Gastroesophageal sphincter (tissue), 4 donors: ENCODE data around the gene LAMTOR5. TPM values are rescaled to one million over a fixed set of nuclear protein-coding genes. Genes with fewer than 3 reads are reported as not detected.
A peak's percentile ranks its signal among the peaks of the same experiment; 100 is the strongest.
"Not testable (repeated sequence)": the region's sequence is repeated elsewhere in the genome, so short reads cannot be mapped to it uniquely, and the experiment has no call there.

Experiments
- ATAC-seq: fragments of 150-250 bp; one replicate; pipeline ENCODE4 v1.9.1; 2016; ENCODE audit warnings: mild to moderate bottlenecking, moderate library complexity
- H3K27ac ChIP-seq, 4 donors: fragments of 200-600 bp; sonication (generic) in 3 of 4; 1 replicate in 3 of 4; 2 replicates in 1 of 4; pipeline ENCODE4 v1.5.1; 2016 to 2019
- H3K27me3 ChIP-seq: fragments of 200-600 bp; sonication (generic); one replicate; pipeline ENCODE4 v1.5.1; 2019
- H3K36me3 ChIP-seq, 2 donors: fragments of 200-600 bp; sonication (generic); one replicate each; pipeline ENCODE4 v1.5.1; 2019; ENCODE audit warnings: control low read depth in 1 of 2
- H3K4me1 ChIP-seq, 3 donors: fragments of 200-600 bp; sonication (generic); 1 replicate in 2 of 3; 2 replicates in 1 of 3; pipeline ENCODE4 v1.5.1; 2016 to 2019; ENCODE audit warnings: control low read depth in 2 of 3
- H3K4me3 ChIP-seq, 2 donors: fragments of 200-600 bp; sonication (generic); one replicate each; pipeline ENCODE4 v1.5.1; 2019; ENCODE audit warnings: mild to moderate bottlenecking in 1 of 2, moderate library complexity in 1 of 2
- H3K9me3 ChIP-seq, 3 donors: fragments of 200-600 bp; sonication (generic); one replicate each; pipeline ENCODE4 v1.5.1; 2017 to 2019; ENCODE audit warnings: control low read depth in 2 of 3
- CTCF ChIP-seq, 4 experiments: fragments of 200-600 bp in 2 of 4; fragments of 450-650 bp in 2 of 4; sonication (generic) in 1 of 4; IDR thresholded peaks; one replicate each; pipeline ENCODE4 v1.5.1; 2017 to 2019; ENCODE audit warnings: antibody characterized with exemption in 4 of 4, mild to moderate bottlenecking in 2 of 4, moderate library complexity in 2 of 4
- EP300 ChIP-seq: sonication (generic); formaldehyde crosslinking; IDR thresholded peaks from one replicate; pipeline ENCODE4 v1.6.1; 2017; ENCODE audit warnings: antibody characterized with exemption, mild to moderate bottlenecking
- POLR2A ChIP-seq, 2 donors: fragments of 450-650 bp; IDR thresholded peaks; one replicate each; pipeline ENCODE4 v1.6.1; 2017; ENCODE audit warnings: antibody characterized with exemption in 2 of 2, mild to moderate bottlenecking in 2 of 2, moderate library complexity in 1 of 2
- POLR2AphosphoS5 ChIP-seq: sonication (generic); formaldehyde crosslinking; IDR thresholded peaks from one replicate; pipeline ENCODE4 v1.6.1; 2017; ENCODE audit warnings: antibody characterized with exemption
- WGBS, 2 donors: methylation state at CpG; one replicate each; pipeline ENCODE4 v1.1.5; 2018; ENCODE audit warnings: low coverage in 1 of 2; 5-methylcytosine and 5-hydroxymethylcytosine counted together
- total RNA-seq, 4 donors: library from RNA; depleted of rRNA; stranded (reverse); fragments of >200 nt; gene quantifications; one replicate each; pipeline ENCODE4 v1.1.0, GENCODE V29; 2016

Gene LAMTOR5
- total RNA-seq, 4 donors from 2014 or later: 72.5 to 126 (median 101) TPM

GRCh38 chr1:110420874-110421793 is 13.6 kb upstream of the LAMTOR5 start:
- 43 to 51% methylated on average over 2 of the region's 2 CpGs for WGBS, 2 donors
- H3K4me3 ChIP-seq: no peak overlapping the region
- ATAC-seq: peak; percentile 57

GRCh38 chr1:110420023-110420662 is 12.6 kb upstream of the LAMTOR5 start:
- ATAC-seq: no peak
- WGBS, 2 donors: 76% methylated on average over 10 of the region's 10 CpGs; no CpG with 5 or more reads in 1 of the 2 donors
- H3K4me1 ChIP-seq: no peaks in the 10 kb centered on the region

More at GRCh38 chr1:110420874-110421793, 13.6 kb upstream of the LAMTOR5 start:
- H3K9me3 ChIP-seq: no peaks in the 10 kb centered on the region
- H3K27me3 ChIP-seq: no peaks in the 10 kb centered on the region
- TF ChIP-seq POLR2AphosphoS5 (no peak), CTCF (IDR thresholded peaks at IDR 0.05) (no peak), EP300 (no peak), POLR2A (IDR thresholded peaks at IDR 0.05) (no peak)
- H3K27ac ChIP-seq: no peak overlapping the region
- H3K4me1 ChIP-seq: no peaks in the 10 kb centered on the region
- no peaks in the 10 kb centered on the region for H3K36me3 ChIP-seq

GRCh38 chr1:110418729-110419128 is 11.2 kb upstream of the LAMTOR5 start:
- no CpG with 5 or more reads among the region's 1 CpG for WGBS, 2 donors

More at GRCh38 chr1:110420023-110420662, 12.6 kb upstream of the LAMTOR5 start:
- no peak overlapping the region for H3K27ac ChIP-seq
- H3K9me3 ChIP-seq: no peaks in the 10 kb centered on the region
- no peaks in the 10 kb centered on the region for H3K27me3 ChIP-seq
- H3K36me3 ChIP-seq: no peaks in the 10 kb centered on the region
- H3K4me3 ChIP-seq: no peak overlapping the region
- TF ChIP-seq CTCF (IDR thresholded peaks at IDR 0.05): no peak

GRCh38 chr1:110413045-110413444 is 5.6 kb upstream of the LAMTOR5 start:
- H3K4me3 ChIP-seq, H3K27ac ChIP-seq, H3K36me3 ChIP-seq, ATAC-seq, H3K9me3 ChIP-seq, H3K27me3 ChIP-seq: not testable (repeated sequence)
- peaks cover 0 to 16% (median 7%) of the 10 kb centered on the region in 3 donors for H3K4me1 ChIP-seq
- 73 to 75% methylated on average over 1 of the region's 1 CpG for WGBS, 2 donors

More at GRCh38 chr1:110418729-110419128, 11.2 kb upstream of the LAMTOR5 start:
- H3K27ac ChIP-seq: no peak overlapping the region
- H3K4me3 ChIP-seq: no peak overlapping the region
- ATAC-seq: no peak
- no peak for TF ChIP-seq CTCF (IDR thresholded peaks at IDR 0.05)
- TF ChIP-seq EP300: no peak
- no peak for TF ChIP-seq POLR2AphosphoS5
- H3K27me3 ChIP-seq: no peaks in the 10 kb centered on the region
- no peaks in the 10 kb centered on the region for H3K4me1 ChIP-seq
- no peaks in the 10 kb centered on the region for H3K36me3 ChIP-seq
- no peaks in the 10 kb centered on the region for H3K9me3 ChIP-seq

GRCh38 chr1:110412576-110412975 is 5.1 kb upstream of the LAMTOR5 start:
- no peak overlapping the region for H3K27ac ChIP-seq
- H3K9me3 ChIP-seq: no peaks in the 10 kb centered on the region
- TF ChIP-seq POLR2AphosphoS5 (peak; percentile 24), CTCF (IDR thresholded peaks at IDR 0.05) (peak; percentile 52 to 78 (median 71)), POLR2A (IDR thresholded peaks at IDR 0.05) (no peak), EP300 (no peak)
- peak; percentile 62 for ATAC-seq
- H3K36me3 ChIP-seq: no peaks in the 10 kb centered on the region
- H3K4me3 ChIP-seq: no peak overlapping the region
- 23% methylated on average over 3 of the region's 4 CpGs; no CpG with 5 or more reads in 1 of the 2 donors for WGBS, 2 donors
- no peaks in the 10 kb centered on the region for H3K27me3 ChIP-seq
- peaks cover 0 to 17% (median 7%) of the 10 kb centered on the region in 3 donors for H3K4me1 ChIP-seq
